Measurements from ENCODE around the gene LHX8.

GRCh38 chr1:75171876-75172275 is 37.7 kb downstream of the LHX8 start:
- TF ChIP-seq CTCF (IDR thresholded peaks at IDR 0.05; ENCODE audit: low read length): no peak
- no peak for TF ChIP-seq EZH2phosphoT487 (IDR thresholded peaks at IDR 0.05; ENCODE audit: low read length)

Data from MM.1S (cell line).